ENCODE results near the gene PKHD1.

DNA sequence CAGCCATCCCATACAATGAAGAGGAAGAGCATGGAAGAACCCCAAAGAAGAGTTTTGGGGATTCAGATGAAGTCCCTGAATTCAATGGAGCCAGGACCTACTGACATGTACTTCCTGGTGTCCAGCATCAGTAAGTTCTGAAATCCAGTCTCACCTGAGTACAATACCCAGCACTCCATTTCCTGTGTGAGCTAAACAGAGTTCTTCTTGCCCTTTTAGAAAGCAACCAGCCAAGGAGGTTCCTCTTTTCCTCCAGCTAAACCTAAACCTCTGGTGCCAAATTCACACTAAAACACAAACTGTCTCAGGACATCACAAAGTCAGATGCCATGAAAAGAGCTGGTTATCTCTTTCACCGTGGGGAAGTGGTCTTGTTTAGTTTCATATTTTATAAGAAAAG lies 71.5 kb downstream of the PKHD1 start:
- no peak for TF ChIP-seq YY1 (IDR thresholded peaks at IDR 0.05; ENCODE audit: low read depth, low read length)
- TF ChIP-seq, protein P1, sequence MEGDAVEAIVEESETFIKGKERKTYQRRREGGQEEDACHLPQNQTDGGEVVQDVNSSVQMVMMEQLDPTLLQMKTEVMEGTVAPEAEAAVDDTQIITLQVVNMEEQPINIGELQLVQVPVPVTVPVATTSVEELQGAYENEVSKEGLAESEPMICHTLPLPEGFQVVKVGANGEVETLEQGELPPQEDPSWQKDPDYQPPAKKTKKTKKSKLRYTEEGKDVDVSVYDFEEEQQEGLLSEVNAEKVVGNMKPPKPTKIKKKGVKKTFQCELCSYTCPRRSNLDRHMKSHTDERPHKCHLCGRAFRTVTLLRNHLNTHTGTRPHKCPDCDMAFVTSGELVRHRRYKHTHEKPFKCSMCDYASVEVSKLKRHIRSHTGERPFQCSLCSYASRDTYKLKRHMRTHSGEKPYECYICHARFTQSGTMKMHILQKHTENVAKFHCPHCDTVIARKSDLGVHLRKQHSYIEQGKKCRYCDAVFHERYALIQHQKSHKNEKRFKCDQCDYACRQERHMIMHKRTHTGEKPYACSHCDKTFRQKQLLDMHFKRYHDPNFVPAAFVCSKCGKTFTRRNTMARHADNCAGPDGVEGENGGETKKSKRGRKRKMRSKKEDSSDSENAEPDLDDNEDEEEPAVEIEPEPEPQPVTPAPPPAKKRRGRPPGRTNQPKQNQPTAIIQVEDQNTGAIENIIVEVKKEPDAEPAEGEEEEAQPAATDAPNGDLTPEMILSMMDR (IDR thresholded peaks at IDR 0.05; ENCODE audit: control extremely low read depth in 1 of 3, insufficient read depth in 1 of 3, low read depth in 1 of 3, low read length in 3 of 3) = no peak
- TF ChIP-seq SIN3A (conservative IDR thresholded peaks at IDR 0.05 in 1 of 2, IDR thresholded peaks at IDR 0.05 in 1 of 2; ENCODE audit: low read depth in 1 of 2, low read length in 2 of 2) = no peak
- TF ChIP-seq TAF1 (IDR thresholded peaks at IDR 0.05; ENCODE audit: low read depth, low read length) = no peak
- no peak for TF ChIP-seq EP300 (IDR thresholded peaks at IDR 0.05; ENCODE audit: borderline replicate concordance in 1 of 2, low read depth in 2 of 2, low read length in 2 of 2)
- TF ChIP-seq RXRA (IDR thresholded peaks at IDR 0.05; ENCODE audit: insufficient read depth, low read depth, low read length) = no peak
- TF ChIP-seq CHD1 (IDR thresholded peaks at IDR 0.05; ENCODE audit: low read depth, low read length) = no peak
- TF ChIP-seq JUND (IDR thresholded peaks at IDR 0.05; ENCODE audit: low read length) = no peak
- no peak for TF ChIP-seq POLR2AphosphoS5 (IDR thresholded peaks at IDR 0.05; ENCODE audit: low read depth, low read length)
- TF ChIP-seq, protein P2, sequence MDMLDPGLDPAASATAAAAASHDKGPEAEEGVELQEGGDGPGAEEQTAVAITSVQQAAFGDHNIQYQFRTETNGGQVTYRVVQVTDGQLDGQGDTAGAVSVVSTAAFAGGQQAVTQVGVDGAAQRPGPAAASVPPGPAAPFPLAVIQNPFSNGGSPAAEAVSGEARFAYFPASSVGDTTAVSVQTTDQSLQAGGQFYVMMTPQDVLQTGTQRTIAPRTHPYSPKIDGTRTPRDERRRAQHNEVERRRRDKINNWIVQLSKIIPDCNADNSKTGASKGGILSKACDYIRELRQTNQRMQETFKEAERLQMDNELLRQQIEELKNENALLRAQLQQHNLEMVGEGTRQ (IDR thresholded peaks at IDR 0.05; ENCODE audit: low read length) = no peak

Measured in H1 (cell line).